ENCODE results near the gene TTLL6. TPM values are rescaled to one million over a fixed set of nuclear protein-coding genes. Genes with fewer than 3 reads are reported as not detected.

Gene TTLL6
- total and polyA plus RNA-seq, 2 of the 8 experiments (the other 6 are each of a cell fraction or from before 2014, with no cell fraction given): 2.6 to 4.3 TPM

GRCh38 chr17:48790607-48791127, 26.4 kb downstream of the TTLL6 start:
- no peak overlapping the region for H3K14ac ChIP-seq (ENCODE audit: insufficient read length)
- no peak overlapping the region for H3K4me2 ChIP-seq (ENCODE audit: insufficient read depth in 1 of 2, low read depth in 2 of 2, low read length in 2 of 2)
- no peak overlapping the region for H2BK12ac ChIP-seq (ENCODE audit: low read depth, low read length)
- no peaks in the 10 kb centered on the region for H3K23me2 ChIP-seq (ENCODE audit: low read depth, low read length)
- H2AK5ac ChIP-seq (ENCODE audit: low read depth, low read length): no peak overlapping the region
- H4K8ac ChIP-seq (ENCODE audit: extremely low read depth, insufficient read depth, low read length): no peak overlapping the region
- DNase-seq (ENCODE audit: low read depth in 1 of 2, low spot score in 2 of 2): no peak
- no peak overlapping the region for H2AFZ ChIP-seq (ENCODE audit: low read length)
- no peak overlapping the region for H3K4ac ChIP-seq (replicated peaks; ENCODE audit: insufficient read length, low read depth, low read length)
- H3K27me3 ChIP-seq (replicated peaks in 1 of 4; ENCODE audit: control insufficient read depth in 3 of 4, extremely low read depth in 1 of 4, insufficient read depth in 3 of 4, low read length in 3 of 4): peaks cover 0 to 6% (median 1%) of the 10 kb centered on the region in 4 experiments; a peak in 2 of 7 replicates
- 47% methylated on average over 9 of the region's 9 CpGs; no CpG with 5 or more reads in 1 of the 2 experiments for WGBS, 2 experiments (ENCODE audit: extremely low coverage in 1 of 2, insufficient coverage in 1 of 2, insufficient read length in 1 of 2, insufficient replicate concordance in 2 of 2, low coverage in 1 of 2, low lambda C conversion rate in 2 of 2, missing lambda C conversion rate in 1 of 2)
- H2BK5ac ChIP-seq (ENCODE audit: low read depth, low read length): no peak overlapping the region
- H2BK15ac ChIP-seq (ENCODE audit: low read length): no peak overlapping the region
- no peak overlapping the region for H3K27ac ChIP-seq (ENCODE audit: low read depth, low read length)
- H3K56ac ChIP-seq (replicated peaks; ENCODE audit: insufficient read length, low read depth, low read length): no peak overlapping the region
- H3K79me1 ChIP-seq (ENCODE audit: low read depth, low read length): no peaks in the 10 kb centered on the region
- ChIA-PET CTCF (ENCODE audit: partially characterized antibody) (interaction anchor here (0.6 to 88.5 kb wide), 34 partner anchors 8 to 345 kb away, joined by 3 to 2590 read pairs (median 5); partner anchors contain the start of genes ATP5MC1, HOXB13, PRAC1 and PRAC2), POLR2A (ENCODE audit: partially characterized antibody) (interaction anchor here (0.8 to 1.3 kb wide), 4 partner anchors 12 to 112 kb away, joined by 3 to 4 read pairs (median 3); no protein-coding TSS in a partner anchor)
- H3K79me2 ChIP-seq (ENCODE audit: control insufficient read depth in 1 of 2, insufficient read depth in 2 of 2, low read length in 2 of 2): no peaks in the 10 kb centered on the region
- no peak overlapping the region for H3K18ac ChIP-seq (ENCODE audit: extremely low read depth, low read length)
- peaks cover 0 to 3% (median 0%) of the 10 kb centered on the region in 4 experiments; a peak in 2 of 7 replicates for H3K4me1 ChIP-seq (replicated peaks in 1 of 4; ENCODE audit: control insufficient read depth in 3 of 4, insufficient read depth in 4 of 4, low read length in 3 of 4)
- no peaks in the 10 kb centered on the region for H3K36me3 ChIP-seq (ENCODE audit: control insufficient read depth in 2 of 4, insufficient read depth in 4 of 4, low read length in 3 of 4)
- no peak overlapping the region for H4K5ac ChIP-seq (ENCODE audit: insufficient read length, low read depth, low read length)
- no peak overlapping the region for H3K23ac ChIP-seq (ENCODE audit: insufficient read length)
- peaks cover 0 to 2% of the 10 kb centered on the region in 2 experiments for H4K20me1 ChIP-seq (replicated peaks in 1 of 2; ENCODE audit: control insufficient read depth in 1 of 2, insufficient read depth in 2 of 2, low read length in 2 of 2)
- FAIRE-seq: no peak
- H3K9ac ChIP-seq (replicated peaks in 1 of 4; ENCODE audit: extremely low read depth in 1 of 4, low read depth in 3 of 4, low read length in 3 of 4): no peak overlapping the region
- H3K4me3 ChIP-seq (ENCODE audit: extremely low read depth in 1 of 4, insufficient read depth in 2 of 4, low read depth in 3 of 4, low read length in 4 of 4): no peak overlapping the region
- no peaks in the 10 kb centered on the region for H3K9me3 ChIP-seq (ENCODE audit: insufficient read depth in 2 of 2, low read depth in 1 of 2, low read length in 1 of 2)
- no peak overlapping the region for H4K91ac ChIP-seq (replicated peaks; ENCODE audit: insufficient read length, low read length)
- no peak overlapping the region for H2BK20ac ChIP-seq (ENCODE audit: low read length)
- no peak overlapping the region for H2BK120ac ChIP-seq (replicated peaks; ENCODE audit: low read depth, low read length)
- no peak for TF ChIP-seq CREB1 (IDR thresholded peaks at IDR 0.05)
- no peak for TF ChIP-seq HDAC2 (IDR thresholded peaks at IDR 0.05; ENCODE audit: borderline replicate concordance in 1 of 2, low read depth in 2 of 2, low read length in 2 of 2)
- no peak for TF ChIP-seq SIN3A (conservative IDR thresholded peaks at IDR 0.05 in 1 of 2, IDR thresholded peaks at IDR 0.05 in 1 of 2; ENCODE audit: low read depth in 1 of 2, low read length in 2 of 2)
- TF ChIP-seq CTCF (IDR thresholded peaks at IDR 0.05; ENCODE audit: control extremely low read depth in 1 of 3, insufficient read depth in 1 of 3, low read depth in 1 of 3, low read length in 3 of 3): no peak
- no peak for TF ChIP-seq GABPA (IDR thresholded peaks at IDR 0.05; ENCODE audit: borderline replicate concordance, insufficient read depth, low read length)
- no peak for TF ChIP-seq CTBP2 (IDR thresholded peaks at IDR 0.05; ENCODE audit: borderline replicate concordance, insufficient read depth, insufficient read length, low read length)
- no peak for TF ChIP-seq CHD2 (IDR thresholded peaks at IDR 0.05; ENCODE audit: low read length)
- TF ChIP-seq ATF3 (IDR thresholded peaks at IDR 0.05; ENCODE audit: insufficient read depth, low read depth, low read length): no peak
